Measurements from ENCODE around the gene NTHL1. TPM values are rescaled to one million over a fixed set of nuclear protein-coding genes. Genes with fewer than 3 reads are reported as not detected.

Gene NTHL1
- total and polyA plus RNA-seq, 2 of the 13 experiments (the other 11 are each of a cell fraction or from before 2014, with no cell fraction given) = 47.5 to 64.9 TPM

DNA sequence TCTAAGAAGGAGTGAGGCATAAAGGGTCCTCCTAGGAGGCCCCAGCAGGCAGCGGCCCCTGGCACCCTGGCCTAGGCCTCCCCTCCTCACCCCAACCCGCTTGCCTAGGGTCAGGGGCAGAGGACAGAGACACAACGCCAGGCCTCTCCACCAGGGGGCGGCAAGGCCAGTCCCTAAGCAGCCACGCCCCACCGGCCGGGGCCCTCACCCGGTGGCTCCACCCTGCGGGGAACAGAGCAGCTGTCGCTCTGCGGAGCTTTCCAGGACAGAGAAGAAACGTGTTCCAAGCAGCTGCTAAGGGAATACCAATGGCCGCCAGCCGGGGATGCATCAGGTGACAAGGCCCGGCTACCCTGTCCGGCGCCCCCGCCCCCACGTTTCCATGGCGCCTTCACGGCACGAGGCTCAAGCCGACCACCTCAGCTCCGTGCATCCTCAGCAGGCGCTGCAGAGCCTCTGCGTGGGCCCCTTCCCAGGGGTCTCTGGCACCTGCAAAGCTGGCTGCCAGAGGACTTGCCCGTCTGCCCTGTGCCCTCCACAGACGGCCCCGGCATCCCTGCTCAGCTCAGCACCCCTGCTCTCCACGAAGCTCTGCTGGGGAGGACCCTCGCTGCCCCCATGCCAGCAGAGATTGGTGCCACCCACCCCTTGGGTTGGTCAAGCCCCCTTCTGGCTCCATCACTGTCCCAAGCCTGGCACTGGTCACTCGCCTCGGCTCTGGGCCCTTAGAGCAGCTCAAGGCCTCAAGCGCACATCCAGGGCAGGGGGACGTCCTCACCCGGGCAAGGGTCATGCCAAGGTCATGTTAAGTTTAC lies 43.6 kb downstream of the NTHL1 start (continued):
- TF ChIP-seq FLYWCH1 (CRISPR knock-in tag; IDR thresholded peaks at IDR 0.05) (no peak), ZNF780A (CRISPR knock-in tag; IDR thresholded peaks at IDR 0.05) (no peak), POLR2AphosphoS5 (IDR thresholded peaks at IDR 0.05; ENCODE audit: low read depth, low read length) (no peak), RFXAP (CRISPR knock-in tag; IDR thresholded peaks at IDR 0.05; ENCODE audit: borderline replicate concordance) (no peak), ZNF34 (CRISPR knock-in tag; IDR thresholded peaks at IDR 0.05; ENCODE audit: borderline replicate concordance) (no peak), TARDBP (CRISPR knock-in tag; IDR thresholded peaks at IDR 0.05) (peak; percentile 58; the same call in 1 of the 2 replicates), ZNF879 (CRISPR knock-in tag; IDR thresholded peaks at IDR 0.05) (no peak), ZMAT3 (CRISPR knock-in tag; conservative IDR thresholded peaks at IDR 0.05) (no peak), ZNF546 (CRISPR knock-in tag; conservative IDR thresholded peaks at IDR 0.05) (no peak), KLF6 (CRISPR knock-in tag; IDR thresholded peaks at IDR 0.05) (peak; percentile 52; the same call in 1 of the 2 replicates), ZNF703 (CRISPR knock-in tag; IDR thresholded peaks at IDR 0.05; ENCODE audit: borderline replicate concordance) (no peak), ZMYM3 (CRISPR knock-in tag; IDR thresholded peaks at IDR 0.05) (peak; percentile 71; the same call in 1 of the 2 replicates), MAZ (IDR thresholded peaks at IDR 0.05; ENCODE audit: borderline replicate concordance, low read depth, low read length) (peak; percentile 73; the same call in 1 of the 2 replicates), MAZ (CRISPR knock-in tag; IDR thresholded peaks at IDR 0.05; ENCODE audit: low read depth) (peak; percentile 66; the same call in 1 of the 2 replicates), ZNF431 (CRISPR knock-in tag; IDR thresholded peaks at IDR 0.05; ENCODE audit: borderline replicate concordance, low read depth) (no peak)
- TF ChIP-seq, protein P1, sequence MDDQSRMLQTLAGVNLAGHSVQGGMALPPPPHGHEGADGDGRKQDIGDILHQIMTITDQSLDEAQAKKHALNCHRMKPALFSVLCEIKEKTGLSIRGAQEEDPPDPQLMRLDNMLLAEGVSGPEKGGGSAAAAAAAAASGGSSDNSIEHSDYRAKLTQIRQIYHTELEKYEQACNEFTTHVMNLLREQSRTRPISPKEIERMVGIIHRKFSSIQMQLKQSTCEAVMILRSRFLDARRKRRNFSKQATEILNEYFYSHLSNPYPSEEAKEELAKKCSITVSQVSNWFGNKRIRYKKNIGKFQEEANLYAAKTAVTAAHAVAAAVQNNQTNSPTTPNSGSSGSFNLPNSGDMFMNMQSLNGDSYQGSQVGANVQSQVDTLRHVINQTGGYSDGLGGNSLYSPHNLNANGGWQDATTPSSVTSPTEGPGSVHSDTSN (CRISPR knock-in tag; IDR thresholded peaks at IDR 0.05; ENCODE audit: borderline replicate concordance) = no peak
- TF ChIP-seq, protein P2, sequence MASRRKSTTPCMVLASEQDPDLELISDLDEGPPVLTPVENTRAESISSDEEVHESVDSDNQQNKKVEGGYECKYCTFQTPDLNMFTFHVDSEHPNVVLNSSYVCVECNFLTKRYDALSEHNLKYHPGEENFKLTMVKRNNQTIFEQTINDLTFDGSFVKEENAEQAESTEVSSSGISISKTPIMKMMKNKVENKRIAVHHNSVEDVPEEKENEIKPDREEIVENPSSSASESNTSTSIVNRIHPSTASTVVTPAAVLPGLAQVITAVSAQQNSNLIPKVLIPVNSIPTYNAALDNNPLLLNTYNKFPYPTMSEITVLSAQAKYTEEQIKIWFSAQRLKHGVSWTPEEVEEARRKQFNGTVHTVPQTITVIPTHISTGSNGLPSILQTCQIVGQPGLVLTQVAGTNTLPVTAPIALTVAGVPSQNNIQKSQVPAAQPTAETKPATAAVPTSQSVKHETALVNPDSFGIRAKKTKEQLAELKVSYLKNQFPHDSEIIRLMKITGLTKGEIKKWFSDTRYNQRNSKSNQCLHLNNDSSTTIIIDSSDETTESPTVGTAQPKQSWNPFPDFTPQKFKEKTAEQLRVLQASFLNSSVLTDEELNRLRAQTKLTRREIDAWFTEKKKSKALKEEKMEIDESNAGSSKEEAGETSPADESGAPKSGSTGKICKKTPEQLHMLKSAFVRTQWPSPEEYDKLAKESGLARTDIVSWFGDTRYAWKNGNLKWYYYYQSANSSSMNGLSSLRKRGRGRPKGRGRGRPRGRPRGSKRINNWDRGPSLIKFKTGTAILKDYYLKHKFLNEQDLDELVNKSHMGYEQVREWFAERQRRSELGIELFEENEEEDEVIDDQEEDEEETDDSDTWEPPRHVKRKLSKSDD (CRISPR knock-in tag; IDR thresholded peaks at IDR 0.05; ENCODE audit: low read depth) = 0 out of 2 replicates have a peak, but pooled peaks have one; percentile 21
- TF ChIP-seq, protein P3, sequence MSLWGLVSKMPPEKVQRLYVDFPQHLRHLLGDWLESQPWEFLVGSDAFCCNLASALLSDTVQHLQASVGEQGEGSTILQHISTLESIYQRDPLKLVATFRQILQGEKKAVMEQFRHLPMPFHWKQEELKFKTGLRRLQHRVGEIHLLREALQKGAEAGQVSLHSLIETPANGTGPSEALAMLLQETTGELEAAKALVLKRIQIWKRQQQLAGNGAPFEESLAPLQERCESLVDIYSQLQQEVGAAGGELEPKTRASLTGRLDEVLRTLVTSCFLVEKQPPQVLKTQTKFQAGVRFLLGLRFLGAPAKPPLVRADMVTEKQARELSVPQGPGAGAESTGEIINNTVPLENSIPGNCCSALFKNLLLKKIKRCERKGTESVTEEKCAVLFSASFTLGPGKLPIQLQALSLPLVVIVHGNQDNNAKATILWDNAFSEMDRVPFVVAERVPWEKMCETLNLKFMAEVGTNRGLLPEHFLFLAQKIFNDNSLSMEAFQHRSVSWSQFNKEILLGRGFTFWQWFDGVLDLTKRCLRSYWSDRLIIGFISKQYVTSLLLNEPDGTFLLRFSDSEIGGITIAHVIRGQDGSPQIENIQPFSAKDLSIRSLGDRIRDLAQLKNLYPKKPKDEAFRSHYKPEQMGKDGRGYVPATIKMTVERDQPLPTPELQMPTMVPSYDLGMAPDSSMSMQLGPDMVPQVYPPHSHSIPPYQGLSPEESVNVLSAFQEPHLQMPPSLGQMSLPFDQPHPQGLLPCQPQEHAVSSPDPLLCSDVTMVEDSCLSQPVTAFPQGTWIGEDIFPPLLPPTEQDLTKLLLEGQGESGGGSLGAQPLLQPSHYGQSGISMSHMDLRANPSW (CRISPR knock-in tag; IDR thresholded peaks at IDR 0.05; ENCODE audit: borderline replicate concordance) = no peak
- TF ChIP-seq, protein P4, sequence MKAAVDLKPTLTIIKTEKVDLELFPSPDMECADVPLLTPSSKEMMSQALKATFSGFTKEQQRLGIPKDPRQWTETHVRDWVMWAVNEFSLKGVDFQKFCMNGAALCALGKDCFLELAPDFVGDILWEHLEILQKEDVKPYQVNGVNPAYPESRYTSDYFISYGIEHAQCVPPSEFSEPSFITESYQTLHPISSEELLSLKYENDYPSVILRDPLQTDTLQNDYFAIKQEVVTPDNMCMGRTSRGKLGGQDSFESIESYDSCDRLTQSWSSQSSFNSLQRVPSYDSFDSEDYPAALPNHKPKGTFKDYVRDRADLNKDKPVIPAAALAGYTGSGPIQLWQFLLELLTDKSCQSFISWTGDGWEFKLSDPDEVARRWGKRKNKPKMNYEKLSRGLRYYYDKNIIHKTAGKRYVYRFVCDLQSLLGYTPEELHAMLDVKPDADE (CRISPR knock-in tag; IDR thresholded peaks at IDR 0.05) = no peak
- TF ChIP-seq, protein P5, sequence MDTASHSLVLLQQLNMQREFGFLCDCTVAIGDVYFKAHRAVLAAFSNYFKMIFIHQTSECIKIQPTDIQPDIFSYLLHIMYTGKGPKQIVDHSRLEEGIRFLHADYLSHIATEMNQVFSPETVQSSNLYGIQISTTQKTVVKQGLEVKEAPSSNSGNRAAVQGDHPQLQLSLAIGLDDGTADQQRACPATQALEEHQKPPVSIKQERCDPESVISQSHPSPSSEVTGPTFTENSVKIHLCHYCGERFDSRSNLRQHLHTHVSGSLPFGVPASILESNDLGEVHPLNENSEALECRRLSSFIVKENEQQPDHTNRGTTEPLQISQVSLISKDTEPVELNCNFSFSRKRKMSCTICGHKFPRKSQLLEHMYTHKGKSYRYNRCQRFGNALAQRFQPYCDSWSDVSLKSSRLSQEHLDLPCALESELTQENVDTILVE (CRISPR knock-in tag; IDR thresholded peaks at IDR 0.05) = peak; percentile 63; the same call in 1 of the 2 replicates
